PC-3 (cell line): ENCODE results near the gene PIAS4. TPM values are rescaled to one million over a fixed set of nuclear protein-coding genes. Genes with fewer than 3 reads are reported as not detected.
A peak's percentile ranks its signal among the peaks of the same experiment; 100 is the strongest.

Experiments
- ATAC-seq: fragments of 200-7000 bp; cut with Tn5 transposase; 2 replicates; pipeline ENCODE4 v1.9.1; 2020; ENCODE audit warnings: mild to moderate bottlenecking, moderate library complexity
- BruUV-seq: library from RNA; stranded (reverse); fragments of 400-500 nt; replicated peaks from 2 replicates; lab custom pipeline; 2021; lab: Mats Ljungman, UMichigan
- CTCF ChIA-PET: fragments of 300-600 bp; sonication (Branson Sonifier 250); formaldehyde crosslinking; loops from one replicate; lab custom pipeline; 2022; ENCODE audit warnings: antibody characterized with exemption; lab: Charles Lee
- POLR2A ChIA-PET: fragments of 300-600 bp; sonication (Branson Sonifier 250); formaldehyde crosslinking; loops from one replicate; lab custom pipeline; 2022; ENCODE audit warnings: antibody characterized with exemption; ENCODE audit not compliant: unreplicated experiment; lab: Charles Lee
- DNase-seq: peaks from one replicate; pipeline ENCODE4 v3.0.0-alpha.2; 2015
- H2AFZ ChIP-seq: fragments of 300-600 bp; sonication (generic); 2 replicates; pipeline ENCODE4 v1.6.0; 2016; ENCODE audit warnings: antibody characterized with exemption, low read length
- H3F3A ChIP-seq: fragments of 300-600 bp; sonication (generic); one replicate; pipeline ENCODE4 v1.6.0; 2017; ENCODE audit warnings: antibody characterized with exemption, low read length, control low read depth, mild to moderate bottlenecking; ENCODE audit not compliant: unreplicated experiment
- H3K27ac ChIP-seq: fragments of 300-600 bp; sonication (generic); 2 replicates; pipeline ENCODE4 v1.5.1; 2016; ENCODE audit warnings: mild to moderate bottlenecking, low read length
- H3K27me3 ChIP-seq: fragments of 300-600 bp; sonication (generic); 2 replicates; pipeline ENCODE4 v1.6.1; 2016; ENCODE audit warnings: low read length, mixed read lengths
- H3K36me3 ChIP-seq: fragments of 300-600 bp; sonication (generic); 2 replicates; pipeline ENCODE4 v1.6.1; 2016; ENCODE audit warnings: low read depth, mixed run types, low read length, mixed read lengths
- H3K4me1 ChIP-seq: fragments of 300-600 bp; sonication (generic); 2 replicates; pipeline ENCODE4 v1.5.1; 2016; ENCODE audit warnings: low read length; ENCODE audit not compliant: insufficient read depth
- H3K4me2 ChIP-seq: fragments of 300-600 bp; sonication (generic); 2 replicates; pipeline ENCODE4 v1.6.0; 2016; ENCODE audit warnings: low read length
- H3K4me3 ChIP-seq: fragments of 300-600 bp; sonication (generic); 2 replicates; pipeline ENCODE4 v1.5.1; 2016; ENCODE audit warnings: mild to moderate bottlenecking, low read length, mixed read lengths
- H3K79me2 ChIP-seq: fragments of 300-600 bp; sonication (generic); 2 replicates; pipeline ENCODE4 v1.6.1; 2017; ENCODE audit warnings: low read length, mixed read lengths
- H3K9ac ChIP-seq: fragments of 300-600 bp; sonication (generic); 2 replicates; pipeline ENCODE4 v1.6.0; 2016; ENCODE audit warnings: mild to moderate bottlenecking, low read length
- H3K9me2 ChIP-seq: fragments of 300-600 bp; sonication (generic); replicated peaks from 2 replicates; pipeline ENCODE4 v1.6.1; 2016; ENCODE audit warnings: mixed run types, low read length, mixed read lengths
- H3K9me3 ChIP-seq: fragments of 300-600 bp; sonication (generic); 2 replicates; pipeline ENCODE4 v1.6.1; 2016; ENCODE audit warnings: low read length, mixed read lengths
- H4K20me1 ChIP-seq: fragments of 300-600 bp; sonication (generic); 2 replicates; pipeline ENCODE4 v1.6.1; 2016; ENCODE audit warnings: low read length, mixed read lengths
- EZH2 ChIP-seq: fragments of 300-600 bp; sonication (generic); IDR thresholded peaks from one replicate; pipeline ENCODE4 v1.6.1; 2017; ENCODE audit warnings: antibody characterized with exemption, mild to moderate bottlenecking, low read length; ENCODE audit not compliant: unreplicated experiment
- EZH2phosphoT487 ChIP-seq: fragments of 300-600 bp; sonication (generic); IDR thresholded peaks from 2 replicates; pipeline ENCODE4 v1.6.1; 2018; ENCODE audit warnings: mild to moderate bottlenecking, antibody characterized with exemption, low read length, borderline replicate concordance
- intact Hi-C: fragments of 100-400 bp; cut with micrococcal nuclease; formaldehyde crosslinking; loops from 2 replicates; pipeline ENCODE4 v1.9.0; 2023
- total RNA-seq: library from RNA; depleted of rRNA; stranded (reverse); fragments of >200 nt; gene quantifications from 2 replicates; pipeline ENCODE4 v1.2.3, GENCODE V29; 2014
- TF ChIP-seq, protein P1 (sequence below): fragments of 300-600 bp; sonication (generic); conservative IDR thresholded peaks from 2 replicates; pipeline ENCODE4 v1.5.1; 2017; ENCODE audit warnings: antibody characterized with exemption, low read depth, mild to moderate bottlenecking, low read length

Gene PIAS4
- total RNA-seq, 1 experiment from 2014 or later, result 21.0 TPM

DNA sequence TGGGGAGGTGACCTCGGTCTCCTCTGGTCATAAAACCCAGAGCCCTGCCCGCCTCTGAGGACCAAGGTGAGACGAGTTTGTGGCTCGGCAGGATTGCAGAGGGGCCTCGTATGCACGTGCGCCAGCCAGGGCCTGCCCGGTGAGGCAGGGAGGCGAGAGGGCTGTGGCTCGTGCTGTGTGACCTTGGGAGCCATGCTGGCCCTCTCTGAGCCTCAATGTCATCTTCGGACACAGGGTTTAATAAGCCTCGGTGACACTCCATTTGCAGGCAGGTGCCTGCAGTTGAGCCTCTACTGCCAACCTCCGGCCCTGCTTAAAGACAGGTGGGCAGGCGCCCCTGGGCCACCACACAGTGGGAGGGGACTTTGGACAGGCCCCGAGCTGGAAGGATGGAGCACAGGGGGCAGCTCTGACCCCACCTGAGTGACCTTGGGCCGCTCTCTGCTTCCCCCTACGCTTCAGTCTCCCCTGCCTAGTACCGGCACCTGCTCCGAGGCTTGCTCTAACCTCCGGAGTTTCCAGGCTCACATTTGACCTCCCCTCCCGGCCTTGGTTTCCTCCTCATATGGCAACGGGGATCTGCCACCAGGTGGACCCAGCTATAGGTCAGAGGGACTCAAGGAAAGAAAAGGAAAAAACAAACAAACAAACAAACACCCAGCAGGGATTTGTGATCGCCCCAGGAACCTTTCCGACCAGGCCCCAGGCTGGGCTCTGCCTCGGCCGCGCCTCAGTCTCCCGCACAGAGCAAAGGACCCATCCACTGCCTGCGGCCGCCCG lies 56.0 kb downstream of the PIAS4 start:
- H2AFZ ChIP-seq, result no peak overlapping the region
- H3K4me2 ChIP-seq, result peak overlapping the region; percentile 98
- DNase-seq (no peak), ATAC-seq (no peak)
- peaks cover 35% of the 10 kb centered on the region for H3K4me1 ChIP-seq
- no peak for TF ChIP-seq EZH2phosphoT487
- TF ChIP-seq, protein P1, sequence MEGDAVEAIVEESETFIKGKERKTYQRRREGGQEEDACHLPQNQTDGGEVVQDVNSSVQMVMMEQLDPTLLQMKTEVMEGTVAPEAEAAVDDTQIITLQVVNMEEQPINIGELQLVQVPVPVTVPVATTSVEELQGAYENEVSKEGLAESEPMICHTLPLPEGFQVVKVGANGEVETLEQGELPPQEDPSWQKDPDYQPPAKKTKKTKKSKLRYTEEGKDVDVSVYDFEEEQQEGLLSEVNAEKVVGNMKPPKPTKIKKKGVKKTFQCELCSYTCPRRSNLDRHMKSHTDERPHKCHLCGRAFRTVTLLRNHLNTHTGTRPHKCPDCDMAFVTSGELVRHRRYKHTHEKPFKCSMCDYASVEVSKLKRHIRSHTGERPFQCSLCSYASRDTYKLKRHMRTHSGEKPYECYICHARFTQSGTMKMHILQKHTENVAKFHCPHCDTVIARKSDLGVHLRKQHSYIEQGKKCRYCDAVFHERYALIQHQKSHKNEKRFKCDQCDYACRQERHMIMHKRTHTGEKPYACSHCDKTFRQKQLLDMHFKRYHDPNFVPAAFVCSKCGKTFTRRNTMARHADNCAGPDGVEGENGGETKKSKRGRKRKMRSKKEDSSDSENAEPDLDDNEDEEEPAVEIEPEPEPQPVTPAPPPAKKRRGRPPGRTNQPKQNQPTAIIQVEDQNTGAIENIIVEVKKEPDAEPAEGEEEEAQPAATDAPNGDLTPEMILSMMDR, result peak; percentile 34; the same call in 1 of the 2 replicates
- TF ChIP-seq EZH2, result no peak
- peak overlapping the region; percentile 73 for H3K27ac ChIP-seq
- H3F3A ChIP-seq, result no peaks in the 10 kb centered on the region
- intact Hi-C loops, result no loop called here
- peak overlapping the region; percentile 93 for H3K9ac ChIP-seq
- no peaks in the 10 kb centered on the region for H3K9me2 ChIP-seq
- H4K20me1 ChIP-seq, result peaks cover 18% of the 10 kb centered on the region; the same call in 1 of the 2 replicates
- TSS peak; percentile 45 for BruUV-seq
- H3K9me3 ChIP-seq, result no peaks in the 10 kb centered on the region
- H3K27me3 ChIP-seq, result no peaks in the 10 kb centered on the region
- ChIA-PET CTCF (no interaction called here), POLR2A (no interaction called here)
- H3K36me3 ChIP-seq, result no peaks in the 10 kb centered on the region
- peak overlapping the region; percentile 87 for H3K4me3 ChIP-seq
- H3K79me2 ChIP-seq, result peaks cover 65% of the 10 kb centered on the region

DNA sequence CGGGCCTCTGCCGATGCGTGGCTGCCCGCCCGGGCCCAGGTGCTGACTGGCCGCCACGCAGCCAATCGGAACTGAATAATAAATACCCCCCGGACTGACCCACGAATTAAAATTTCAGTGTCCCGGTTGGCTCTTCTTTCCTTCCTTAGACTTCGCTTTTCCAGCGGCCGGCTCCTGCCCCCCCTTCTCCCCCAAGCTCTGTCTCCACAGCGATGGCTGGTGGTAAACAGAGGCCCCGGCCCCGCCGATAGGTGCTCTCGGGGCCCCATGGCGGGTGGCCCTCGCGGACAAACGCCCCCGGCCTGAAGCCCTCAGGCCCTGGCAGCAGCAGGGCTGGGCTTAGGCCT lies 56.6 kb downstream of the PIAS4 start:
- Histone ChIP-seq H3K27me3 (no peaks in the 10 kb centered on the region), H3K9me2 (no peaks in the 10 kb centered on the region), H3K9ac (peak overlapping the region; percentile 93), H3K4me1 (peaks cover 30% of the 10 kb centered on the region), H4K20me1 (peaks cover 18% of the 10 kb centered on the region; the same call in 1 of the 2 replicates), H3K4me3 (peak overlapping the region; percentile 87), H3F3A (no peaks in the 10 kb centered on the region), H3K4me2 (peak overlapping the region; percentile 98), H3K36me3 (no peaks in the 10 kb centered on the region), H3K27ac (peak overlapping the region; percentile 73), H3K9me3 (no peaks in the 10 kb centered on the region), H2AFZ (no peak overlapping the region), H3K79me2 (peaks cover 60% of the 10 kb centered on the region)
- peak; percentile 16 for DNase-seq
- BruUV-seq, result no TSS peak
- TF ChIP-seq EZH2, result no peak
- TF ChIP-seq EZH2phosphoT487, result no peak
- TF ChIP-seq, protein P1, result no peak
- intact Hi-C loops, result no loop called here
- ChIA-PET POLR2A (no interaction called here), CTCF (no interaction called here)
- ATAC-seq, result no peak
